HTR-8/SVneo (cell line): ENCODE measurements around the gene CTSE.
A peak's percentile ranks its signal among the peaks of the same experiment; 100 is the strongest.
"Not testable (repeated sequence)": the region's sequence is repeated elsewhere in the genome, so short reads cannot be mapped to it uniquely, and the experiment has no call there.

Source experiments
- DNase-seq: peaks from one replicate; pipeline ENCODE4 v3.0.0; 2011; ENCODE audit warnings: low spot score, mixed read lengths; ENCODE audit not compliant: insufficient read length
- FAIRE-seq: peaks from 2 replicates; lab custom pipeline; 2011; peaks lifted over from hg19 to GRCh38; lab: Jason Lieb, UNC

CTSE gene

DNA sequence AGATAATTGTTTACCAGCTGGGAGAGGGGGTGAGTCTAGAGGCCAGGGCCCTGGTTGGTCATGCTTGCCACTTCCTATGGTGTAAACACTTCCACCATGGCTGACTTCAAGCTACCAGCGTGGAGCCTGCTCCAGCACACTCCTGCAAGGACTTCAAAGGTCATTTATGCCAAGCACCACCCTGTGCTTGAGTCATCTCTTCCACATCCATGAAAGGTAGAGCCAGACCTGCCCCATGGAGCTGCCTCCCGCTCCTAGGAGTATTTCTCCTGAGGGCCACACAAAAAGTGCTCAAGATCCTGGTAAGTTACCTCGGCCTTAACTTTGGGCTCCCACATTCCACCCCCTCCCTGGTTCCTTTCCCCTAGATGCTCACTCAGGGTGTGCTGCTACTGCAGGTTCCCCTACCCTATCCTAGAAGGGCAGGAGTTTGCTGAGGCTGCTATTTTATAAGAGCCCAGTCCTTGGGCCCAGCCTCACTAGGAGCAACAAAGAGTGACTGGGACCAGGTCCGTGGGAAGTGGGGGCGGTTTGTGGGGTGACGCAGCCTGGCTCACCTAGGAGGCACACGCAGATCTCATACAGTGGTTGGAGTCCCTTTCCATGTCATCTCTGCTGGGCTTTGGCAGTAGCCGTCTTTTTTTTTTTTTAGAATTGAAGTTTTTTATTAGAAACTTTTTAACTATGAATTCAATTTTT is 22.9 kb downstream of the CTSE start:
- FAIRE-seq (no peak), DNase-seq (no peak)

DNA sequence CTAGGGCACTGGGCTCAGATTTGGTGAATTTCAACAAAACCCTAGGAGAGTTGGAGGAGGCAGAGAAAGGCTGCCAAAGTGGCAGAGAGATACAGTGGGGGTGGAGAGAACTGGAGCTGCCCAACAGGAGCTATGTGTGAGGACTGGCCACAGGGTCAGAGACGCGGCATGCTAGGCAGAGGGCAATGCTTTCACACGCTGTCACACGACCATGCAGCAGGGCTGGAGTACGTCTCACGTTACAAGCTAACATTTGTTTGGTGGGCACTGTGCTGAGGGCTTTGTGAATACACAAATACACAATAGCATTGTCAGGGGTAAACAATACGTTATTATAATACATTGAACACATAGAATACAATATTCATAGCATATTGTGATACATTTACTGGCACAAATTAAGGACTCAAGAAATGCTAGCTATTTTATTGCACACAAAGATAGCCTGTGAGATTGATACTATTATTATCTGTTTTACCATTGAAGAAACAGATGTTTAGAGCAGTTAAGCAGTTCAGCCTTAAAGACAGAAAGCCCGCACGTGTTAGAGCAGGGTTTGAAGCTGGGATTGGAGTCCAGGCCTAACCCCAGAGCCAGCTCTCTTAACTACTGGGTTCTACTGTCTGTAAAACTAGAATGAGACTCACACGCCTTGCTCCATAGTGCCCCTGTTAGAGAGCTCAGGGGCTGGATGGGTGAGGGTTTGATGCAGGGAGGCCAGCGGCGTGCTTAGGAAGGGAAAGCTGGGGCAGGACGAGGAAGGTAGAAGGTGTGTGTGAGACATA is 25.0 kb downstream of the CTSE start:
- DNase-seq (no peak), FAIRE-seq (no peak)

DNA sequence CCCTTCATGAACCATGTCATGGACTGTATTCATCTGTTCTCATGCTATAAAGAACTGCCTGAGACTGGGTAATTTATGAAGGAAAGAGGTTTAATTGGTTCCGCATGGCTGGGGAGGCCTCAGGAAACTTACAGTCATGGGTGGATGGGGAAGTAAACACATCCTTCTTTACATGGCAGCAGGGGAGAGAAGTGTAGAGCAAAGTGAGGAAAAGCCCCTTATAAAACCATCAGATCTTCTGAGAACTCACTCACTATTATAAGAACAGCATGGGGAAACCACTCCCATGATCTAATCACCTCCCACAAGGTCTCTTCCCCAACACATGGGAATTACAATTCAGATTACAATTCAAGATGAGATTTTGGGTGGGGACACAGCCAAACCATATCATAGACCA is 27.1 kb downstream of the CTSE start:
- DNase-seq, FAIRE-seq: not testable (repeated sequence)

DNA sequence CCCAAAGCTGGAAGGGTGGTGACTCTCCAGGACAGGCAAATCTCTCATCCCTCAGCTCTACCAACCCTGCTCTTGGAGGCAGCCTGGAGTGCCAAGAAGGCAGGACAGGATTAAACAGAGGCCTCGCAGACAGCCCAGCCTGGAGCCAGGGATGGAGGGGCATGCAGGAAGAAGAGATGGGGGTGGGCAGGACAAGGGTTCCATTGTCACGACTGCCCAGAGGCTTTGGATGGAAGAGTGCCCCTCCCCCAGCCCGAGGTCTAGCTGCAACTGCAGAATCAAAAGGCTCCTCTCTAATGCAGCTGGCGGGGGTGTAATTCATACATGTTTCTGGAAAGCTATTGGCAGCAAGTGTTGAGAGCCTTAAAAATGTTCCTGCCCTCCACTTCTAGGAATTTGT is 29.3 kb downstream of the CTSE start:
- no peak for FAIRE-seq
- DNase-seq, result no peak

DNA sequence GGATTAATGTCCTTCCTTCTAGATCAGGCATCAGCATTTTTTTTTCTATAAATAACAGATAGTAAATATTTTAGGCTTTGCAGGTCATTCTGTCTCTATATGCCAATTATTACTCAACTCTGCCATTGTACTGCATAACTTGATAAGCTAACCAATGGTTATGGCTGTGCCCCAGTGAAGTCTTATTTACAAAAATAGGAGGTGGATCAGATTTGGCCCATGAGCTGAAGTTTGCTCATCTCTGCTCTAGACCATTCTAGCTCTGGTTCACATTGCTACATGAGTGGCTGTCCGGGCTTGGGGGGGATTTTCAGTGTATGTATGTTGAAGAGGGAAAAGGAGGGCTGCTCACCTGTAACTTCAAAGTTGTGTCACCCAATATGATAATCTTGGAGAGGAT is 30.6 kb downstream of the CTSE start:
- FAIRE-seq, result no peak
- no peak for DNase-seq

DNA sequence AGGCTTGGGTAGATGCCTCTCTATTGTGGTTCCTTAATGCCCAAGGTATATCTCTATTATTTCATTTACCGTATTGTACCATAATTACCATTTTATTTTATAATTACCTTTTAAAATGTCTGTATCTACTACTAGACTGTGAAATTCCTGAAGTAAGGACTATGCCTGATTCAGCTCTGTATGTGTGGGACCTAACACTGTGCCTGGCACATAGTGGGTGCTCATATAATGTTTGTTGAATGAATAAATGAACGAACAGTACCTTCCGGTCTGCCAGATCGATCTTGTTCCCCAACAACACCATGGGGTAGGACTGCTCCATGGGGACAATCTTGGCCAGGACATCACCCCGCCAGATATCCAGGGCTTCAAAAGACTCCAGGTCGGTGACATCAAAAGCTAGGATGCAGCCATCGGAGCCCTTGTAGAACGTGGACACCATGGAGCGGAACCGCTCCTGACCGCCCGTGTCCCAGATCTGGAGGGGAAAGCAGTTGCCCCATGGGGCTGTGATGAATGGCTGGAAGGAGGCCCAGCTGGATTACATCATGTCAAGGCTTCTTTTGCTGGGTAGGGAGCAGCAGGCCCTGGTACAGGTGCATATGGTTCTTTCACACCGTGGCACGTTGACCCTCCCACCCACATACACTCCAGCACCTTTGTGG is 31.3 kb downstream of the CTSE start:
- no peak for FAIRE-seq

DNA sequence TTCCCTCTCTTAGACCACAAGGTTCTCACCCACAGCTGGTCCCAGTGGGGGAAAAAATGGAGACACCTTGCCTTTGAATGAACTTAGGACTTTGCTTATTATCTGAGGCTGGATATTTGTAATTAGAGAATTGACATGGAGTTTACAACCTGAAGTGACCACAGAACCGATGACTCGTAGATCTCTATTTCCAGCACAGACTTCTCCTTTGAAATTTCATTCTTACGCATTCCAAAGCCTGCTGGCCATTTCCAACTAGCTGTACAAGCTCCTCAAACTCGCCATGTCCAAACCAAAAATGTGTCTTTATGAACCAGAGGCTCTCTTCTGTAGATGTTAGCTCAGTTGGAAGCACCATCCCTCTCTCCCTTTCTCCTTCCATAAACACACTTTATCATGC is 32.5 kb downstream of the CTSE start:
- FAIRE-seq, result no peak
- no peak for DNase-seq

More for the DNA sequence above, 31.3 kb downstream of the CTSE start:
- no peak for DNase-seq

DNA sequence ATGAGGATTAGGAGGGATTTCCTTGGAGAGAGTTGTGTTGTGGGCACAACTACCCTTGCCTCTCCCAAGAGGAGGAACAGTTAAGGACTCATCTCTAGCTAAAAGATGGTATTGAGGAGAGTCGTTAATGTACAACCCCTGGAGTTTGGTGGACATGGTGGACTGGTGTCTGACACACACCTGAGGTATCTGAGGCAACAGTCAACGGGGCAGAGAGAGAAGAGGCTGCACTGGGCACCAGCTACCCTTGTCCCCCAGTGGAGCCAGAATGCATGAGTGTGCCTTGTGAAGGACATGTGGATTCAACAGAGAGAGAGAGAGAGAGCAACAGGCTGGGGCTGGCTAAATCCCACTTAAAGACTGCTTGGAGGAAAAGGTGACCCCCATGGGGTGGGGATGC is 33.5 kb downstream of the CTSE start:
- no peak for FAIRE-seq
- no peak for DNase-seq

DNA sequence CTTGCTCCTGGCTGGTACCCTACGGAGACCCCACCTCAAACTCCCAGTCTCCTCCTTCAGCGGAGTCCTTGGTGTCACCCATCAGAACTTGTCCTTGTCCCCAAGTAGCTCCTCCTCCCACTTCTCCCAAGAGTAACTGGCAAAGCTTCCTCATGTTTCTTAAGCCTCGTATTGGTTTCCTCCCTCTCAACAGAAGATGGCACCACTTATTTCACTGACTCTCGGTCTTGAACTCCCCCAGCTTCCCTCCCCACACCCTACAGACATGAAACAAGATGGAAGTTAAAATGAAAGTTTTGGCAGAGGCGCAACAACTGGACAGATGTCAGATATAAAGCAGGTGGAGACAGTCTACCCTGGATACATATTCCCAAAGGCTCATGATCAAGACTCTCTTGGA is 33.9 kb downstream of the CTSE start:
- FAIRE-seq, result no peak
- DNase-seq, result no peak

DNA sequence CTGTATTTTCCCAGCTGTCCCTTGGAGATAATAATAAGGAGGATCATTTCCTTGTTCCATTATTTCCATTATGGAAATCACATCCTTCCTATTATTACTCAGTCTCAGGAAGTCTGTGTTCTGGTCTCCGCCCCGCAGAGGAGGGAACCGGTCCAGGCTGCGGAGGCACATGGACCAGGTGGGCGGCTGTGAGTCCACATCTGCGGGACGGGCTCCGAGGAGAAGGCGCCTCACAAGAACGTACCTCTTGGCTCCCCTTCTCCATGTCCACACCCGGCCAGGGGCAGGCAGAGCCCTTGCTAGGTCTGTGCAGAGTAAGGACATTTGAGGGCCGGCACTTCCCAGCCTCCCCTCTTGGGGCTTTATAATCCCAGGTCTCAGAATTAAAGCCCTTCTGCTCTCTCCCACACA is 35.1 kb downstream of the CTSE start:
- no peak for FAIRE-seq
- DNase-seq, result no peak

DNA sequence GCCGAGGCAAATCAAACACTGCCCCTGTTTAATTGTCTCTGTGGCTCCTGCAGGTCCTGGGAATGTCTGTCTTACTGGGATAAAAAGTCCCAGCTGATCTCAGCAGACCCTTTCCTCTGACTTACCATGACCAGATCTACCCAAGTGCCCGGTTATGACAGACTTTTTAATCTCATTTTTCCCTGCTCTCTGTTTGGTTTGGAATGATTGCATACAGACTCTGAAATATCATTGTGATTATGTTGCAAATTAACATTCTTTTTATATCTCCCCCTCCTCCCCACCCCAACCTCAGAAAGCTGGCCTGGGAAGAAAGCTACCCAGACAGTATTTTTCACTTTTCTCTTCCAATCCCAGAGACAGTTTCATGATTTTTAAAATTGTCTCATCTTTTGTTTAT is 36.8 kb downstream of the CTSE start:
- DNase-seq (no peak), FAIRE-seq (no peak)

DNA sequence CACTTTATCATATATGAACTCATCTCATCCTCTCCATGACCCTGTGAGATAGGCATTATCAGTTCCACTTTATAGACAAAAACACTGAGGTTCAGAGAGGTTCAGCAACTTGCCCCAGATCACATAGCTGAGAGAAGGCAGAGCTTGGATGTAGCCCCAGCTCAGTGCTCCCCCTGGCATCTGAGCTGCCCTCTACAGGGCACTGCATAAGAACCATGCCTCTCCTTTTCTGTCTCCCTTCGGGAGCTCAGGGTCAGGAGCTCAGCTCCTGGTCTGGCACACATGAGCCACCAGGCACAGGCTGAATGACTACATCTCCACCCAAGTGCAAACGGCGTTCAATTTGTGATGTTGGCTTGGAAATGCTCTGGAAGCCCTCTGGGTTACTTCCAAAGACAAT is 37.4 kb downstream of the CTSE start:
- FAIRE-seq, result no peak
- no peak for DNase-seq

DNA sequence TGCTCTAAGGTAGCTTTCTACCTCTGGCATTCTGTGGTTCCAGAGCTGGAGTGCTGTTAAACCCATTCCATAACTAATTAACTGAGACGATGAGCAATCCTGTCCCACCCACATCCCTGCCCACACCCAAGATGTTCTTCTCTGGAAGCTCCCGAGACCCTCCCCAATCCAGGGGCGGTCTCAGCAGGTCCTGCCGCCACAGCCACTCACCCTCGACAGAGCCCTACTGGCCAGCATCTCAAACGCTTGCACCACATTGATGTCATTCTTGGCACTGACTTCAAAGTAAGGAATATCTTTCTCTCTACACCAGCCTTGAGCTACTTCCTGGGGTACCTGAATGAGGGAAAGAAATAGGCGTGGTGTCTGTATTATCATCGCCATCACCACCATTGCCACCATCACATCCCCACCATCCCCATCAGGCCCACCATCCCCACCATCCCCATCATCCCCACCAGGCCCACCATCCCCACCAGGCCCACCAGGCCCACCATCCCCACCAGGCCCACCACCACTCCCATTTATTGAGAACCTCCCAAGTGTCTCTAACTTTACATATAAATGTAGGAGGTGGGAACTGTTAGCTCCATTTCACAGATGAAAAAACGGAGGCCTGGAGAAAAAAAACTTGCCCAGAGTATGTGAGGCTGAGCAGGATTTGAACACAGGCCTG is 38.2 kb downstream of the CTSE start:
- FAIRE-seq (no peak), DNase-seq (no peak)

DNA sequence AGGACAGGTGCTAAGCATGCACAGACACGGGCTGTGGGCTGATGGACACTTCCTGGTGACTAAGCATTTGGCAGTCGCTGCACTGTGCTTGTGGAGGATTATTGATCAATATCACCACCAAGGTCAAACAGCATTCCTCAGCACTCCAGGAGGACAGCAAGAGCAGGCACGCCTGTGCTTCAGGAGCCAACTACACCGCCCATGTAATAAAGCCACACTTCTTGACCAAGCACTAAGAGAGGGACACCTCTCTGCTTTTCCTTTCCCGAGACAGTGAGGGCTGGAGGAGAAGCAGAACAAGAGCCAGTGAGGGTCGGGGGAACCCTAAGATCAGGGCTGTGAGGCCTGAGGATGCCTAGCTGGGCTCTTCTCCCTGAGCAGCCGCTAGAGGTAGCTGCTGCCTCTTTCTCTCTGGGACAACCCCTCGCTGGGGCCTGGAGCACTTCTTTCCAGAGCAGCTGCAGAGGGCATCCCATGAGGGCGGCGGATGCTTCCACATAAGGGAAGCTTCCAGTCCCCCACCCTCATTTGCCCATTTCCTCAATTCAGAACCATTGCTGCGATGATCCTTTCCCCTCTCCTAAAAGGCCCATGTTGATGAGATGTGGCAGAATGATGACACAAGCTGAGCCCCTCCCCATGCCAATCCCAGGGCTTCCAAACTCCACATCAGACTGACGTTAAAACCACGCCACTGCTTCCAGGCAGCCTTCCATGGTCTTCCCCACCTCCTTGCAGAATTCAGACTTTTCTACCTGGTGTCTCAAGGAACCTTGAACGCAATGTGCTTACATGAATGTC is 39.6 kb downstream of the CTSE start:
- FAIRE-seq (no peak), DNase-seq (peak; percentile 76)

DNA sequence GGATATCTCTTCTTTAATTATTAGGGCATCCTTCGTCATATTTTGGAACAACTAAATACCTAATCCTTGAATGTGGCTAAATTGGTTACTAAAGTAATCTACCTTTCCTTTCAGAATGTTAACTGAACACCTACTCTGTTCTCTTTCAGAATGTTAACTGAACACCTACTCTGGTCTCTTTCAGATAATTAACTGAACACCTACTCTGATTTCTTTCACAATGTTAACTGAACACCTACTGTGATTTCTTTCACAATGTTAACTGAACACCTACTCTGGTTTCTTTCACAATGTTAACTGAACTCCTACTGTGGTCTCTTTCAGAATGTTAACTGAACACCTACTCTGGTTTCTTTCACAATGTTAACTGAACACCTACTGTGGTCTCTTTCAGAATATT is 42.4 kb downstream of the CTSE start:
- no peak for FAIRE-seq
- no peak for DNase-seq

DNA sequence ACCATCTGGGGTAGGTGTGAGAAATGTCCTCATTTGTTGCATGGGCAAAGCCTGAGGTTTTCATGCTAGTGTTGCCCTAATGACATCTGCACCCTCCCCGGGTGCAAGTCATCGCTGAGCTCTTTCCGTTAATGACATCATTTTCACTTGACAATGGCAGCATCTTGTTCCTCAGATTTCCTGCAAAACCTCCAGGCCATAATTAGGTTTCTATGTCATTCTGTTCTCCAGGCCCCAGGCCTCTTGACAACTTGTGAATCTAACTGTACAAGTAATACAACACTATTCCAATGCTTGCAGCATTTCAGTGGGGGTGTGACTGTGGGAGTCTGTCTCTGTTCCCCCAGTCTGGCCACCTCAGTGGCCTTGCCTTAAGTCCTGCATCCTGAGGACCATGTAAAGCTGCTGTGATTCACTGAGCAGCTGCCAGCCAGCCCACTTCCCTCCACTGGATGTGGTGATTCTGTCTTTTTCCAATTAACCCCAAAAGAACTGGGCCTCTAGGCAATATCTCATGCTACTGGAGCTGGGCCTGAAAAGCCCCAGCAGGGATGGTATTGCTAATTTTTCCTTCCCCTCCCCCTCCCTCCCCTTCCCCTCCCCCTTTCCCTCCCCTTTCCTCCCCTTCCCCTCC is 43.3 kb downstream of the CTSE start:
- DNase-seq, result no peak
- FAIRE-seq, result no peak

DNA sequence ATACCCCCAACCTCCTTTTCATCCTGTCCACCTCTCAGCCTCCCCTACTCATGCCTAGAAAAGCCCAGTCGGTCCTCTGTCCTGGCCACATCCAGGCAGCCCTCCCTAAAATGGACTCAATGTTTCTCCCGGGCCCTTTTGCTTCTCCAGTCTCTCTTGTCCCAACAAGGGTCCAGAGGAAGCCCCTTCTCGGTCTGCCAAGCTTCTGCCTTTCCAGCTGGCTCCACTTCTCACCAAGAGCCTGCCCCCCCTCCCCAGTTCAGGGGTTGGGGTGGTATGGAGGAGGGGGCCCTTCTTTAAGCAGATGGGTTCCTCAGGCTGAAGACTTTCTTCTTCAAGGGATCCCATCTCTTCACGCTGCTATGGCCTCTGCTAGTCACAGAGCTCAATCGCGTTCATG is 44.4 kb downstream of the CTSE start:
- DNase-seq (no peak), FAIRE-seq (no peak)

DNA sequence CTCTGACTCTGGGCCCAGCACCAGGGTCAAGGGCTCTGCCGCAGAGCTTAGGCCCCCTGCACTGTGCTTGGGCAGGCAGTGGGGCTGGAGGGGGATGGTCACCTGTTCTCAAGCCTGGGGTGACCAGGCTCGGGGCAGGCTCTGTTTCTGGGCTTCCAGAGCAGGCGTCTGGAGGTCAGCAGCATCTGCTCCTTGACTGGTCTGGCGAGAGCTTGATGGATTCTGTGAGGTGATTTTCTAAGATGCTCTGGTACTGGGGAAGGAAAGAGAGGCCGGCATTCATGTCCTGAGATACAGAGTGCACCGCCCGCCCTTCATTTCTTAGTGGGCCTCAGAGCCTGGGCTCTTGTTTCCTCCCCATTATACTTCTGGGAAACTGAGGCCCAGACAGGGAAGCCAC is 45.0 kb downstream of the CTSE start:
- no peak for DNase-seq
- no peak for FAIRE-seq

DNA sequence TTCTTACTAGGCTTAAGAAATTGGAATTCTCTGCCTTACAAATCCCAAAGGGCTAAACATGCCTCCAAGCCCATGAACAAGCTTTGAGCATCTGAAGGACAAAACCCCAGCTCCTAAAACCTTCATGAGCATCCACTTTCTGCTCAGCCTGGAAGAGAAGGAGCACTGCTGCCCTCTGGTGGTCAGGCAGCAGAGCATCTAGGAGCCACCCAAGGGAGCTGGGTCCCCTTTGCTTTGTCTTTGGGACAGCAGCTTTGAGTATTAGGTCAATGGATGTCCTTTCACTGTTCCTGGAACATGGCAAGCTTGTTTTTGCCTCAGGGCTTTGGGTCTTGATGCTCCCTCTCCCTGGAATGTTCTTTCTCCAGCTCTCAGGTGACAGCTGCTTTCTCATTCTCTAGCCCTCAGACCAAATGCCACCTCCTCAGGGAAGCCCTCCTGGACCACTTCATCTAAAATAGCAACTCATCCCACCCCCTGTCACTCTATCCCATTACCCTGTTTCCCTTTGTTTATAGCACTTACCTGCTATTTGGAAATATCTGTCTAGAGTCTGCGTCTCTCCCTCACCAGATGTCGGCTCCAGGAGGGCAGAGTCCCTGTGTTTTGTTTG is 46.2 kb downstream of the CTSE start:
- DNase-seq (peak; percentile 79), FAIRE-seq (no peak)
